ENCODE data around the gene MUC6.

Gene MUC6

GRCh38 chr11:1050581-1051355, 14.2 kb upstream of the MUC6 start:
- ATAC-seq = peak; percentile 96 to 97

GRCh38 chr11:1049911-1050580, 13.5 kb upstream of the MUC6 start:
- no peak for ATAC-seq

- no peak for ATAC-seq
These were observed 12.9 kb upstream of the MUC6 start for GRCh38 chr11:1049431-1049891.

- ATAC-seq = no peak
These were observed 12.5 kb upstream of the MUC6 start for GRCh38 chr11:1049071-1049405.

GRCh38 chr11:1048375-1049070, 12.0 kb upstream of the MUC6 start:
- no peak for ATAC-seq

- ATAC-seq = no peak
These were observed 11.2 kb upstream of the MUC6 start for GRCh38 chr11:1047595-1048156.

- no peak for ATAC-seq
These were observed 7.6 kb upstream of the MUC6 start for GRCh38 chr11:1044160-1044559.

GRCh38 chr11:1043563-1044096, 7.1 kb upstream of the MUC6 start:
- no peak for ATAC-seq

GRCh38 chr11:1042626-1043562, 6.4 kb upstream of the MUC6 start:
- no peak for ATAC-seq

- no peak for ATAC-seq
These were observed 5.6 kb upstream of the MUC6 start for GRCh38 chr11:1041936-1042608.

- ATAC-seq = no peak
These were observed 5.0 kb upstream of the MUC6 start for GRCh38 chr11:1041471-1041870.

GRCh38 chr11:1041149-1041467, 4.6 kb upstream of the MUC6 start:
- ATAC-seq = no peak

- ATAC-seq = no peak
These were observed 4.1 kb upstream of the MUC6 start for GRCh38 chr11:1040428-1041148.

- no peak for ATAC-seq
These were observed 3.2 kb upstream of the MUC6 start for GRCh38 chr11:1039481-1040427.

GRCh38 chr11:1038921-1039320, 2.4 kb upstream of the MUC6 start:
- ATAC-seq = no peak

- ATAC-seq = no peak
These were observed 1.8 kb upstream of the MUC6 start for GRCh38 chr11:1038361-1038760.

- no peak for ATAC-seq
These were observed 1.1 kb upstream of the MUC6 start for GRCh38 chr11:1037506-1038055.

GRCh38 chr11:1036931-1037330, 413 bp upstream of the MUC6 start:
- no peak for ATAC-seq

- ATAC-seq = no peak
These were observed 788 bp downstream of the MUC6 start for GRCh38 chr11:1035577-1036283.

All from activated CD4-positive, CD25-positive, alpha-beta regulatory T cell treated with anti-CD3 and anti-CD28 coated beads, Interleukin-2, amount 50 U/mL, for 24 hours (primary cell).